B cell (primary cell): ENCODE results near the gene PCYOX1L. TPM values are rescaled to one million over a fixed set of nuclear protein-coding genes. Genes with fewer than 3 reads are reported as not detected.

ENCODE experiments used
- ATAC-seq: fragments of 200-7000 bp; cut with Tn5 transposase; one replicate; pipeline ENCODE4 v1.10.0; 2021; ENCODE audit warnings: low read depth, mild to moderate bottlenecking, moderate number of reproducible peaks, moderate library complexity
- CTCF ChIA-PET: fragments of 350-600 bp; sonication (Branson Sonifier 250); formaldehyde crosslinking; loops from one replicate; lab custom pipeline; 2021; ENCODE audit warnings: antibody characterized with exemption, inconsistent platforms; lab: Charles Lee
- POLR2A ChIA-PET: fragments of 350-600 bp; sonication (Branson Sonifier 250); formaldehyde crosslinking; loops from one replicate; lab custom pipeline; 2021; ENCODE audit warnings: antibody characterized with exemption; lab: Charles Lee
- DNase-seq: peaks from one replicate; pipeline ENCODE4 v3.0.0; 2013
- H2AFZ ChIP-seq: 2 replicates; pipeline ENCODE4 v1.6.1; 2012; ENCODE audit warnings: mild to moderate bottlenecking, low read depth, low read length; ENCODE audit not compliant: insufficient read depth, poor library complexity, severe bottlenecking
- H3K27ac ChIP-seq, 2 donors: 1 replicate in 1 of 2; 2 replicates in 1 of 2; pipeline ENCODE4 v1.5.1; 2012 to 2013; ENCODE audit warnings: low read length in 2 of 2, mild to moderate bottlenecking in 2 of 2, moderate library complexity in 1 of 2
- H3K27me3 ChIP-seq, 4 experiments: fragments of 200-600 bp in 1 of 4; sonication (generic) in 1 of 4; replicated peaks in 1 of 4; 1 replicate in 2 of 4; 2 replicates in 2 of 4; pipeline versions ENCODE4 v1.6.1 to v1.7.0; 2013 to 2016; ENCODE audit warnings: low read length in 3 of 4, mild to moderate bottlenecking in 2 of 4, mixed read lengths in 1 of 4, moderate library complexity in 1 of 4; ENCODE audit not compliant: insufficient read depth in 4 of 4, control insufficient read depth in 3 of 4; ENCODE audit errors: control extremely low read depth in 1 of 4
- H3K36me3 ChIP-seq, 2 experiments: replicated peaks in 1 of 2; 1 replicate in 1 of 2; 2 replicates in 1 of 2; pipeline versions ENCODE4 v1.6.1 to v1.7.1; 2013; ENCODE audit warnings: low read length in 1 of 2; ENCODE audit not compliant: insufficient read depth in 2 of 2, control insufficient read depth in 1 of 2; ENCODE audit errors: control extremely low read depth in 1 of 2, extremely low read depth in 1 of 2
- H3K4me1 ChIP-seq, 2 donors: fragments of 200-600 bp in 1 of 2; sonication (generic) in 1 of 2; 1 replicate in 1 of 2; 2 replicates in 1 of 2; pipeline versions ENCODE4 v1.5.1 to v1.6.1; 2013 to 2017; ENCODE audit warnings: low read length in 2 of 2; ENCODE audit not compliant: control insufficient read depth in 2 of 2, insufficient read depth in 2 of 2
- H3K4me2 ChIP-seq: replicated peaks from 2 replicates; pipeline ENCODE3; 2012; ENCODE audit warnings: mild to moderate bottlenecking, low read depth, low read length; ENCODE audit not compliant: poor library complexity, severe bottlenecking
- H3K4me3 ChIP-seq, 5 experiments: fragments of 200-600 bp in 1 of 5; sonication (generic) in 1 of 5; 1 replicate in 3 of 5; 2 replicates in 2 of 5; pipeline versions ENCODE4 v1.5.1 to v1.7.0; 2011 to 2016; ENCODE audit warnings: low read length in 4 of 5, mild to moderate bottlenecking in 4 of 5, low read depth in 2 of 5, control low read depth in 1 of 5, moderate library complexity in 1 of 5; ENCODE audit not compliant: insufficient read depth in 1 of 5; ENCODE audit errors: control extremely low read depth in 1 of 5, extremely low read depth in 1 of 5
- H3K79me2 ChIP-seq: fragments of 200-600 bp; sonication (generic); one replicate; pipeline ENCODE4 v1.6.0; 2016; ENCODE audit warnings: low read length; ENCODE audit not compliant: control insufficient read depth, insufficient read depth
- H3K9ac ChIP-seq: fragments of 200-600 bp; sonication (generic); 2 replicates; pipeline ENCODE4 v1.6.1; 2017; ENCODE audit warnings: mild to moderate bottlenecking, low read length, moderate library complexity
- H3K9me3 ChIP-seq, 3 donors: one replicate each; pipeline versions ENCODE4 v1.6.1 to v1.7.1; 2013; ENCODE audit warnings: low read length in 2 of 3; ENCODE audit not compliant: control insufficient read depth in 2 of 3, insufficient read depth in 1 of 3; ENCODE audit errors: control extremely low read depth in 1 of 3
- H4K20me1 ChIP-seq: 2 replicates; pipeline ENCODE4 v1.6.0; 2012; ENCODE audit warnings: mild to moderate bottlenecking, low read length; ENCODE audit not compliant: insufficient read depth, control insufficient read depth, poor library complexity, severe bottlenecking
- H3K27ac Mint-ChIP-seq: one replicate; pipeline ENCODE4 v1.8.0; 2021; ENCODE audit warnings: mixed read lengths
- H3K27me3 Mint-ChIP-seq: one replicate; pipeline ENCODE4 v1.8.0; 2021; ENCODE audit warnings: mixed read lengths
- H3K4me1 Mint-ChIP-seq: one replicate; pipeline ENCODE4 v1.8.0; 2021; ENCODE audit warnings: mixed read lengths
- H3K4me3 Mint-ChIP-seq: one replicate; pipeline ENCODE4 v1.8.0; 2021; ENCODE audit warnings: mixed read lengths
- H3K9me3 Mint-ChIP-seq: one replicate; pipeline ENCODE4 v1.8.0; 2022; ENCODE audit warnings: mixed read lengths; ENCODE audit not compliant: insufficient read depth
- EZH2 ChIP-seq: IDR thresholded peaks from 2 replicates; pipeline ENCODE4 v1.6.1; 2012; ENCODE audit warnings: borderline replicate concordance, low read depth, mild to moderate bottlenecking, moderate library complexity, low read length; ENCODE audit not compliant: insufficient read depth, poor library complexity, severe bottlenecking
- WGBS: methylation state at CpG from one replicate; pipeline ENCODE4 v1.1.5; 2013; ENCODE audit warnings: missing lambda C conversion rate; ENCODE audit not compliant: insufficient coverage; 5-methylcytosine and 5-hydroxymethylcytosine counted together
- intact Hi-C: fragments of 100-400 bp; cut with micrococcal nuclease; formaldehyde crosslinking; loops from one replicate; pipeline ENCODE4 v1.10.0; 2022
- polyA plus RNA-seq: library from polyadenylated mRNA; depleted of rRNA; stranded (reverse); fragments of >200 nt; gene quantifications from 2 replicates; pipeline ENCODE4 v1.2.3, GENCODE V29; 2012
- total RNA-seq, 2 donors: library from RNA; stranded (reverse); fragments of 120-200 nt in 1 of 2; gene quantifications; 1 replicate in 1 of 2; 2 replicates in 1 of 2; pipeline versions ENCODE4 v1.2.3 to v1.2.4, GENCODE V29; 2013 to 2022
- TF ChIP-seq, protein P1 (sequence below): fragments of 200-600 bp; IDR thresholded peaks from one replicate; pipeline ENCODE4 v1.8.0; 2022; ENCODE audit warnings: antibody characterized with exemption, mild to moderate bottlenecking

Gene PCYOX1L
- total and polyA plus RNA-seq, 2 donors (not counting 1 experiment from before 2014, with no cell fraction given): 11.7 to 19.4 TPM

DNA sequence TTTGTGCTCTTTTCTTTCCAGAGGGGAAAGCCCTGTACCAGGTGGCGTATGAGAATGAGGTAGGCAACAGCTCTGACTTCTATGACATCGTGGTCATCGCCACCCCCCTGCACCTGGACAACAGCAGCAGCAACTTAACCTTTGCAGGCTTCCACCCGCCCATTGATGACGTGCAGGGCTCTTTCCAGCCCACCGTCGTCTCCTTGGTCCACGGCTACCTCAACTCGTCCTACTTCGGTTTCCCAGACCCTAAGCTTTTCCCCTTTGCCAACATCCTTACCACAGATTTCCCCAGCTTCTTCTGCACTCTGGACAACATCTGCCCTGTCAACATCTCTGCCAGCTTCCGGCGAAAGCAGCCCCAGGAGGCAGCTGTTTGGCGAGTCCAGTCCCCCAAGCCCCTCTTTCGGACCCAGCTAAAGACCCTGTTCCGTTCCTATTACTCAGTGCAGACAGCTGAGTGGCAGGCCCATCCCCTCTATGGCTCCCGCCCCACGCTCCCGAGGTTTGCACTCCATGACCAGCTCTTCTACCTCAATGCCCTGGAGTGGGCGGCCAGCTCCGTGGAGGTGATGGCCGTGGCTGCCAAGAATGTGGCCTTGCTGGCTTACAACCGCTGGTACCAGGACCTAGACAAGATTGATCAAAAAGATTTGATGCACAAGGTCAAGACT is 10.3 kb downstream of the PCYOX1L start:
- Mint-ChIP-seq H3K27ac (no peak overlapping the region), H3K27me3 (no peaks in the 10 kb centered on the region), H3K4me3 (no peak overlapping the region), H3K9me3 (no peaks in the 10 kb centered on the region), H3K4me1 (peaks cover 9% of the 10 kb centered on the region)
- peaks cover 4% of the 10 kb centered on the region for H3K79me2 ChIP-seq
- TF ChIP-seq EZH2: no peak
- TF ChIP-seq, protein P1, sequence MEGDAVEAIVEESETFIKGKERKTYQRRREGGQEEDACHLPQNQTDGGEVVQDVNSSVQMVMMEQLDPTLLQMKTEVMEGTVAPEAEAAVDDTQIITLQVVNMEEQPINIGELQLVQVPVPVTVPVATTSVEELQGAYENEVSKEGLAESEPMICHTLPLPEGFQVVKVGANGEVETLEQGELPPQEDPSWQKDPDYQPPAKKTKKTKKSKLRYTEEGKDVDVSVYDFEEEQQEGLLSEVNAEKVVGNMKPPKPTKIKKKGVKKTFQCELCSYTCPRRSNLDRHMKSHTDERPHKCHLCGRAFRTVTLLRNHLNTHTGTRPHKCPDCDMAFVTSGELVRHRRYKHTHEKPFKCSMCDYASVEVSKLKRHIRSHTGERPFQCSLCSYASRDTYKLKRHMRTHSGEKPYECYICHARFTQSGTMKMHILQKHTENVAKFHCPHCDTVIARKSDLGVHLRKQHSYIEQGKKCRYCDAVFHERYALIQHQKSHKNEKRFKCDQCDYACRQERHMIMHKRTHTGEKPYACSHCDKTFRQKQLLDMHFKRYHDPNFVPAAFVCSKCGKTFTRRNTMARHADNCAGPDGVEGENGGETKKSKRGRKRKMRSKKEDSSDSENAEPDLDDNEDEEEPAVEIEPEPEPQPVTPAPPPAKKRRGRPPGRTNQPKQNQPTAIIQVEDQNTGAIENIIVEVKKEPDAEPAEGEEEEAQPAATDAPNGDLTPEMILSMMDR: no peak
- 93% methylated on average over 21 of the region's 22 CpGs for WGBS
- H3K4me3 ChIP-seq: no peak overlapping the region
- DNase-seq (no peak), ATAC-seq (no peak)
- no peaks in the 10 kb centered on the region for H4K20me1 ChIP-seq
- ChIA-PET CTCF (interaction anchor here (0.7 to 8.0 kb wide), 19 partner anchors 7 to 250 kb away, joined by 3 to 134 read pairs (median 8); partner anchors contain the start of genes CSNK1A1, GRPEL2 and PCYOX1L), POLR2A (interaction anchor here (2.0 kb wide), 1 partner anchor 23 kb away, joined by 5 read pairs; the partner anchor contains the start of gene GRPEL2)
- no peaks in the 10 kb centered on the region for H3K9me3 ChIP-seq
- intact Hi-C loops: loop anchor here (1.0 kb wide), 1 partner anchor 11 kb away; no protein-coding TSS in a partner anchor
- H3K9ac ChIP-seq: no peak overlapping the region
- no peaks in the 10 kb centered on the region for H3K27me3 ChIP-seq
- peaks cover 0 to 3% of the 10 kb centered on the region in 2 experiments for H3K36me3 ChIP-seq
- H2AFZ ChIP-seq: no peak overlapping the region
- H3K4me1 ChIP-seq: peaks cover 0 to 6% of the 10 kb centered on the region in 2 donors
- no peak overlapping the region for H3K27ac ChIP-seq
- no peak overlapping the region for H3K4me2 ChIP-seq

DNA sequence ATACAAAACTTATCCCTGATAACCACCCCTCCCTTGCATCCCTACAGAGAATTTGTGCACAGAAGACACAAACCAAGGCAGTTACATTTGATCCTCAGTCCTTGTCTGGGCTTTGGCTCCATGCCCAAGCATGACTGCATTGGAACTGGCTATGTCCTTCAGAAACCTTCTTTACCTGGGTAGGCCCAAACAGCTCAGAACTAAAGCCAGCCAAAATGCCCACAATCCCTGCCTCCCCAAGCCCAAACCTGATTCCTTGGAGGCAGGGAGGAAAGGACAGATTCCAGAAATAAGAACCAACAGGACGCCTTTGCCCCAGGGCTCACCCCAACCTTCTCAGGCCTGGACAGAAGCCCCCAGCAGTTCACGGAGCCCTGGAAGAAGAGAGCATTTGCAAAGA is 13.0 kb downstream of the PCYOX1L start:
- WGBS: 63% methylated on average over 1 of the region's 2 CpGs
- Histone ChIP-seq H3K4me2 (no peak overlapping the region), H3K9ac (no peak overlapping the region), H2AFZ (no peak overlapping the region), H4K20me1 (no peaks in the 10 kb centered on the region), H3K36me3 (no peaks in the 10 kb centered on the region), H3K4me1 (peaks cover 0 to 6% of the 10 kb centered on the region in 2 donors), H3K27me3 (no peaks in the 10 kb centered on the region), H3K27ac (no peak overlapping the region), H3K9me3 (no peaks in the 10 kb centered on the region), H3K4me3 (no peak overlapping the region), H3K79me2 (no peaks in the 10 kb centered on the region)
- no peaks in the 10 kb centered on the region for H3K9me3 Mint-ChIP-seq
- no peak overlapping the region for H3K4me3 Mint-ChIP-seq
- H3K27me3 Mint-ChIP-seq: no peaks in the 10 kb centered on the region
- TF ChIP-seq EZH2: no peak
- TF ChIP-seq, protein P1: no peak
- POLR2A ChIA-PET: no interaction called here
- H3K27ac Mint-ChIP-seq: no peak overlapping the region
- DNase-seq (no peak), ATAC-seq (no peak)
- CTCF ChIA-PET: interaction anchor here (0.9 to 8.0 kb wide), 16 partner anchors 9 to 201 kb away, joined by 3 to 134 read pairs (median 4); partner anchors contain the start of genes GRPEL2 and PCYOX1L
- H3K4me1 Mint-ChIP-seq: peaks cover 9% of the 10 kb centered on the region
- intact Hi-C loops: no loop called here
